ENCODE results near the gene DCLK1.

DNA sequence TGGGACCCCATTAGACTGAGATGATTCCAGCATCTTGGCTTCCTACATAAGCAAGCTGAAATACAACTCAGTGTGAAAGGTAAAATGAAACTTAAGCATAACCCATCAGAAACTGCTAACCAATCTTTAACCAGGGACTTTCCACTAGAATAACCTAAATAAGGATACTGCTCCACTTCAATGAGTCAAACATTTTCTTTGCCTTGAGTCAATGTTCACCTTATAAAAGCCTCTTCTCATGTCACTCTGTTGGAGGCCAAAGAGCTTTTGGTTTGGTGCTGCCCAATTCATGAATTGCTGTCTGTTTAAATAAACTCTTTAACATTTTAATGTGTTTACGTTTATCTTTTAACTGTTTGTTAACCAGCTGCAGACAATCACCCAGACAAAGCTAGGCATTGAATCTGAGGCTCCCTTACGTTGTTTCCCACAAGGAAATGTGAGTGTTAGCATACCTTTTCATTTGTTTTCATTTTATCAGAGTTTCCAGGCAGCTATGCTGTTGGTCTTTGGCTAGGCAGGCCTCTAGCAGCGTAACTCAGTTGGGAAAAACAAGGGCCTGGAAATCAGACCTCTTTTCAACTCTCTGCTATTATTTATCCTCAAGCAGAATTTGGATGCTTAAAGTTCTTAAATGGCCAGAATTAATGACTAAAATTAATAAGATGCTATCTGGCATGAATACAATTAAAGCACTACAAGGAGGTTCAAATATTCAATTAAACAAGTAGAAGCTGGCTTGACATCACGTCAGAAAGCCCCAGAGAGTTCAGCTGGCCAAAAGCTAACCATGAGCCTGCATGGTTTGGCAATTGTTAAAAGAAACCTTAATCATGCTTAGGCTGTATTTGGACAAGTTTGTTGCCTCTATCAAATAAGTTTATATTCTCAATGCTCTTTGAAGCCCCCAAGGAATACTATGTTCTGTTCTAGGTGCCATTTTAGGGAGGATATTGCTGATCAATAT is 200.2 kb downstream of the DCLK1 start:
- no peak for TF ChIP-seq POLR2AphosphoS5 (IDR thresholded peaks at IDR 0.05; ENCODE audit: low read depth)
- TF ChIP-seq, protein P1, sequence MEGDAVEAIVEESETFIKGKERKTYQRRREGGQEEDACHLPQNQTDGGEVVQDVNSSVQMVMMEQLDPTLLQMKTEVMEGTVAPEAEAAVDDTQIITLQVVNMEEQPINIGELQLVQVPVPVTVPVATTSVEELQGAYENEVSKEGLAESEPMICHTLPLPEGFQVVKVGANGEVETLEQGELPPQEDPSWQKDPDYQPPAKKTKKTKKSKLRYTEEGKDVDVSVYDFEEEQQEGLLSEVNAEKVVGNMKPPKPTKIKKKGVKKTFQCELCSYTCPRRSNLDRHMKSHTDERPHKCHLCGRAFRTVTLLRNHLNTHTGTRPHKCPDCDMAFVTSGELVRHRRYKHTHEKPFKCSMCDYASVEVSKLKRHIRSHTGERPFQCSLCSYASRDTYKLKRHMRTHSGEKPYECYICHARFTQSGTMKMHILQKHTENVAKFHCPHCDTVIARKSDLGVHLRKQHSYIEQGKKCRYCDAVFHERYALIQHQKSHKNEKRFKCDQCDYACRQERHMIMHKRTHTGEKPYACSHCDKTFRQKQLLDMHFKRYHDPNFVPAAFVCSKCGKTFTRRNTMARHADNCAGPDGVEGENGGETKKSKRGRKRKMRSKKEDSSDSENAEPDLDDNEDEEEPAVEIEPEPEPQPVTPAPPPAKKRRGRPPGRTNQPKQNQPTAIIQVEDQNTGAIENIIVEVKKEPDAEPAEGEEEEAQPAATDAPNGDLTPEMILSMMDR (IDR thresholded peaks at IDR 0.05; ENCODE audit: insufficient read depth, low read length), result no peak
- TF ChIP-seq, protein P2, sequence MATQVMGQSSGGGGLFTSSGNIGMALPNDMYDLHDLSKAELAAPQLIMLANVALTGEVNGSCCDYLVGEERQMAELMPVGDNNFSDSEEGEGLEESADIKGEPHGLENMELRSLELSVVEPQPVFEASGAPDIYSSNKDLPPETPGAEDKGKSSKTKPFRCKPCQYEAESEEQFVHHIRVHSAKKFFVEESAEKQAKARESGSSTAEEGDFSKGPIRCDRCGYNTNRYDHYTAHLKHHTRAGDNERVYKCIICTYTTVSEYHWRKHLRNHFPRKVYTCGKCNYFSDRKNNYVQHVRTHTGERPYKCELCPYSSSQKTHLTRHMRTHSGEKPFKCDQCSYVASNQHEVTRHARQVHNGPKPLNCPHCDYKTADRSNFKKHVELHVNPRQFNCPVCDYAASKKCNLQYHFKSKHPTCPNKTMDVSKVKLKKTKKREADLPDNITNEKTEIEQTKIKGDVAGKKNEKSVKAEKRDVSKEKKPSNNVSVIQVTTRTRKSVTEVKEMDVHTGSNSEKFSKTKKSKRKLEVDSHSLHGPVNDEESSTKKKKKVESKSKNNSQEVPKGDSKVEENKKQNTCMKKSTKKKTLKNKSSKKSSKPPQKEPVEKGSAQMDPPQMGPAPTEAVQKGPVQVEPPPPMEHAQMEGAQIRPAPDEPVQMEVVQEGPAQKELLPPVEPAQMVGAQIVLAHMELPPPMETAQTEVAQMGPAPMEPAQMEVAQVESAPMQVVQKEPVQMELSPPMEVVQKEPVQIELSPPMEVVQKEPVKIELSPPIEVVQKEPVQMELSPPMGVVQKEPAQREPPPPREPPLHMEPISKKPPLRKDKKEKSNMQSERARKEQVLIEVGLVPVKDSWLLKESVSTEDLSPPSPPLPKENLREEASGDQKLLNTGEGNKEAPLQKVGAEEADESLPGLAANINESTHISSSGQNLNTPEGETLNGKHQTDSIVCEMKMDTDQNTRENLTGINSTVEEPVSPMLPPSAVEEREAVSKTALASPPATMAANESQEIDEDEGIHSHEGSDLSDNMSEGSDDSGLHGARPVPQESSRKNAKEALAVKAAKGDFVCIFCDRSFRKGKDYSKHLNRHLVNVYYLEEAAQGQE (IDR thresholded peaks at IDR 0.05; ENCODE audit: insufficient replicate concordance, low read depth), result no peak
